Fibroblast of villous mesenchyme (primary cell): ENCODE measurements around the gene ABO. TPM values are rescaled to one million over a fixed set of nuclear protein-coding genes. Genes with fewer than 3 reads are reported as not detected.
"Not testable (repeated sequence)": the region's sequence is repeated elsewhere in the genome, so short reads cannot be mapped to it uniquely, and the experiment has no call there.

Experiments
- DNase-seq: peaks from one replicate; pipeline ENCODE4 v3.0.0-alpha.2; 2010; ENCODE audit warnings: low read depth
- H3K4me3 ChIP-seq: 2 replicates; pipeline ENCODE4 v1.5.1; 2011; ENCODE audit warnings: low read depth, mild to moderate bottlenecking, low read length
- CTCF ChIP-seq: IDR thresholded peaks from 2 replicates; pipeline ENCODE4 v1.5.1; 2012; ENCODE audit warnings: low read depth, mild to moderate bottlenecking, low read length; ENCODE audit not compliant: insufficient read depth
- total RNA-seq: library from RNA; depleted of rRNA; stranded (reverse); fragments of >200 nt; gene quantifications from 2 replicates; pipeline ENCODE4 v1.2.3, GENCODE V29; 2012

ABO gene
- total RNA-seq, 1 donor = not detected

- DNase-seq = no peak
- no peak for TF ChIP-seq CTCF
- H3K4me3 ChIP-seq = no peak overlapping the region
Observed at GRCh38 chr9:133210609-133211008, 64.4 kb downstream of the ABO start.

GRCh38 chr9:133210202-133210532, 64.8 kb downstream of the ABO start:
- TF ChIP-seq CTCF = no peak
- DNase-seq = no peak
- no peak overlapping the region for H3K4me3 ChIP-seq

GRCh38 chr9:133209327-133210201, 65.4 kb downstream of the ABO start:
- not testable (repeated sequence) for H3K4me3 ChIP-seq

GRCh38 chr9:133208880-133209300, 66.1 kb downstream of the ABO start, which contains the start of gene OBP2B:
Gene OBP2B (minus strand): TSS chr9:133209250. CDS start chr9:133209199, 51 bp downstream.
- DNase-seq = not testable (repeated sequence)

More at GRCh38 chr9:133209327-133210201, 65.4 kb downstream of the ABO start:
- DNase-seq = not testable (repeated sequence)

GRCh38 chr9:133208171-133208879, 66.7 kb downstream of the ABO start:
- not testable (repeated sequence) for H3K4me3 ChIP-seq, DNase-seq

More at GRCh38 chr9:133208880-133209300, 66.1 kb downstream of the ABO start, which contains the start of gene OBP2B:
- H3K4me3 ChIP-seq = not testable (repeated sequence)

- TF ChIP-seq CTCF = no peak
- no peak for DNase-seq
- H3K4me3 ChIP-seq = no peak overlapping the region
Observed at GRCh38 chr9:133207540-133208170, 67.3 kb downstream of the ABO start.

- no peak for DNase-seq
- TF ChIP-seq CTCF = no peak
- H3K4me3 ChIP-seq = no peak overlapping the region
Observed at GRCh38 chr9:133207021-133207531, 67.9 kb downstream of the ABO start.
